Activated T-helper 1 cell treated with anti-CD3 and anti-CD28 coated beads, Interleukin-2, amount 50 U/mL, for 16 hours (primary cell): Measurements from ENCODE around the gene GSTM2.

Experiments
- DNase-seq, 2 donors: peaks; one replicate each; pipeline ENCODE4 v3.0.0-alpha.2; 2020; ENCODE audit warnings: low read depth in 1 of 2, low spot score in 1 of 2

GSTM2 gene

DNA sequence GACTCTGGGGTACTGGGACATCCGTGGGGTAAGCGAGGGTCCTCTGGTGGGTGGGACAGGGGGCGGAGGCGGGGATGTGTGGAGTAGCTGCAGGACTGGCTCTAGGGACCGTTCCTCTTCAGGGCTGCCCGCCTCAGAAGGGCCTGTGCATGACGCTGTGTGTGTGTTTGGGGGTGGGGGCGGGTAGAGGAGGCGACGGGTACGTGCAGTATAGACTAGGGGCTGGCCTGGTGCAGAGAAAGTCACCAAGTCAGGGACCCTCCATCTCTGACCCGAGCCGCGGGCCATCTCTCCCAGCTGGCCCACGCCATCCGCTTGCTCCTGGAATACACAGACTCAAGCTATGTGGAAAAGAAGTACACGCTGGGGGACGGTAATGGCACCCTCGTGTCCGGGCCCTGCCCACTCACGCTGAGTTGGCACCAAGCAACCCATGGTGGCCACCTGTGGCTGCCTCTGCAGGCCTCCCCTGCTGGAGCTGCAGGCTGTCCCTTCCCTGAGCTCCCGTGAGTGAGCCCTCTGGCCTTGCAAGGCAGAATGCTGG, 44.5 kb downstream of the GSTM2 start:
- no peak for DNase-seq

DNA sequence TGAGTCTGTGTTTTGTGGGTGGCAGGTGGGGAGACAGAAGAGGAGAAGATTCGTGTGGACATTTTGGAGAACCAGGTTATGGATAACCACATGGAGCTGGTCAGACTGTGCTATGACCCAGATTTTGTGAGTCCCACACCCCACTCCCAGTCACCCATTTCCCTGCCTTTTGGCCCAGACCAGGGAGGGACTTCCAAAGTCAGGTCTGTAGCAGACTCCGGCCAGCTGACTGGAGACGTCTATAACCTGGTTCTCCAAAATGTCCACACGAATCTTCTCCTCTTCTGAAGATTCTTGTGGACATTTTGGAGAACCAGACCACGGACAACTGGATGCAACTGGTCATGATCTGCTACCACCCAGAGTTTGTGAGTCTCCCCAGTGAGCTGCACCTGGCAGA, 45.8 kb downstream of the GSTM2 start:
- no peak for DNase-seq

DNA sequence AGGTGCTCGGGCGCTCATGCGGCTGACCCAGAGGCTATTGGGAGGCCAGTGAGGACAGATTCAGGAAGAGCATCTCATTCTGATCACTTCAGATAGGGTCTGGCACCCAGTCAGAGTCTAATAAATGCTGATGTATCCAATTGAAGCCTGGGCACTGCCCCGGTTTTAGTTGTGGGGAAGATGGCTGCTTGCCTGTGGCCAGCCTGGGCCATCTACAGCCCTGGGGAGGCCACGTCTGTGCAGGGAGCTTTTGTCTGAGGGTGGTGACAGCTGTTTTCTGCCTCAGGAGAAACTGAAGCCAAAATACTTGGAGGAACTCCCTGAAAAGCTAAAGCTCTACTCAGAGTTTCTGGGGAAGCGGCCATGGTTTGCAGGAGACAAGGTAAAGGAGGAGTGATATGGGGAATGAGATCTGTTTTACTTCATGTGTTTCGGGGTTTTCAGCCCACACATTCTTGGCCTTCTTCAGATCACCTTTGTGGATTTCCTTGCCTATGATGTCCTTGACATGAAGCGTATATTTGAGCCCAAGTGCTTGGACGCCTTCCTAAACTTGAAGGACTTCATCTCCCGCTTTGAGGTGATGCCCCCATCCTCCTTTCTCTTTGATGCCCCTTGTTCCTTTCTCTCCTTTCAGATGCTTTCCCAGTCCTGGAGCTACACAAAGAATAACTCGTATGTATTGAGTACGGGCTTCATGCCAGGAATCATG, 47.0 kb downstream of the GSTM2 start:
- DNase-seq: no peak

GRCh38 chr1:109716121-109716520, 48.3 kb downstream of the GSTM2 start:
- DNase-seq: no peak

DNA sequence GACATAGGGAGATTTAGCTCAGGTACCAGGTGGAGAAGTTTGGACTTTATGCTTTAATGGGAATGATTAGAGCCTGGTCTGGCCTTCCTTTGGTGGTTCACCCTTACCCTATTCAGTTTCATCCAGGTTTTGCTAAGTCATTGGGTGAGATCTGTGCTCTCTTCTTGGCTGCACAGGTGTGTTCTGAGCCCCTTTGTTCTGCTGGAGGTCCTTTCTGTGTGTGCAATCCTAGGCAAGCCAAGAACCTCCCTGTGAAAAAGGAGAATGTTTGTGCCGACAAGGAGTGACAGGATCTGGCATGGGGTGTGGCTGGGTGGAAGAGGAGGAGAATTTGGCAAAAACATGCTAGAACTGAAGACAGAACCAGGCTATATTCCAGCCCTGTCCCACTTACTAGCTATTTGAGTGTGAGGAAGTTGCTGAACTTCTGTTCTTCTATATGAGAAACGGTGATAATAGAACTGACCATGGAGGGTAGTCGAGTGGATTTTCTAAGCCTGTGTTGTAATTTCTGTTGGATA, 48.8 kb downstream of the GSTM2 start:
- no peak for DNase-seq

DNA sequence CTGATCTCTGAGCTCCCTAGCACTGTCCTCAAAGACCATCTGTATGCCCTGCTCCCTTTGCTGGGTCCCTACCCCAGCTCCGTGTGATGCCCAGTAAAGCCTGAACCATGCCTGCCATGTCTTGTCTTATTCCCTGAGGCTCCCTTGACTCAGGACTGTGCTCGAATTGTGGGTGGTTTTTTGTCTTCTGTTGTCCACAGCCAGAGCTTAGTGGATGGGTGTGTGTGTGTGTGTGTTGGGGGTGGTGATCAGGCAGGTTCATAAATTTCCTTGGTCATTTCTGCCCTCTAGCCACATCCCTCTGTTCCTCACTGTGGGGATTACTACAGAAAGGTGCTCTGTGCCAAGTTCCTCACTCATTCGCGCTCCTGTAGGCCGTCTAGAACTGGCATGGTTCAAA, 49.9 kb downstream of the GSTM2 start:
- DNase-seq: no peak

- DNase-seq: no peak
Observed at GRCh38 chr1:109718495-109718894, 50.6 kb downstream of the GSTM2 start.

DNA sequence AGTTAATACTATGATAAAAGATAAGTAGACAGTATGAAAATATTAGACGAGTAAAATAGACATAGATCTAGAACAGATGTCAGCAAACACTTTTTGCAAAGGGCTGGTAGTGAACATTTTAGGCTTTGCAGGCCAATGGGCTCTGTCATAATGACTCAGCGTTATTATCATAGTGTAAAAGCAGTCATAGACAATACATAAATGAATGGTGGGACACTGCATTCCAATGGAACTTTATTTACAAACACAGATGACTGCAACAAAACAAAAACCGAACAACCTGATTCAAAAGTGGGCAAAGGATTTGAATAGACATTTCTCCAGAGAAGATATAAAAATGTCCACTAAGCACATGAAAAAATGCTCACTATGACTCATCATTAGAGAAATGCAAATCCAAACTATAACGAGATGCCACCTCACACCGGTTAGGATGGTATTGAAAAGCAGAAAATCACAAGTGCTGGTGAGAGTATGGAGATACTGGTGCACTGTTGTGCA, 51.5 kb downstream of the GSTM2 start:
- no peak for DNase-seq

DNA sequence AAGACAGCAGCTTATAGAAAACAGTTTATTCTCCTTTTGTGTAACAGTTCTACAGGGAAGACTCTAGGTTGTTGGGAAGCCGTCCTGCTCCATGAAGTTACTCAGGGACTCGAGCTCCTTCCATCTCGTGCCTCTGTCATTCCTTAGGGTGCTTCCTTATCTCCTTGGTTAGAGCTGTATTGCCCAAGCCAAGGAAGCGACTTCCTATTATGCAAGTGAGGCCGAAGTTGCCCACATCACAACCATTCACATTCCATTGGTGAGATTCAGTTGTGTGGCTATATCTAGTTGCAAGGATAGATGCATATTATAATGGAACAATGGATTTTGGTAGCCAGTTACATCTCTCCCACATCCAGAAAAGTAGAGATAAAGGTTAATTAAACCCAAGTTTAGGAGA, 53.2 kb downstream of the GSTM2 start:
- DNase-seq: no peak

- DNase-seq: no peak
Observed at GRCh38 chr1:109721971-109722370, 54.1 kb downstream of the GSTM2 start.

GRCh38 chr1:109722908-109723691, 55.2 kb downstream of the GSTM2 start:
- DNase-seq: no peak
